ENCODE data around the gene MPDU1.

MPDU1 gene

DNA sequence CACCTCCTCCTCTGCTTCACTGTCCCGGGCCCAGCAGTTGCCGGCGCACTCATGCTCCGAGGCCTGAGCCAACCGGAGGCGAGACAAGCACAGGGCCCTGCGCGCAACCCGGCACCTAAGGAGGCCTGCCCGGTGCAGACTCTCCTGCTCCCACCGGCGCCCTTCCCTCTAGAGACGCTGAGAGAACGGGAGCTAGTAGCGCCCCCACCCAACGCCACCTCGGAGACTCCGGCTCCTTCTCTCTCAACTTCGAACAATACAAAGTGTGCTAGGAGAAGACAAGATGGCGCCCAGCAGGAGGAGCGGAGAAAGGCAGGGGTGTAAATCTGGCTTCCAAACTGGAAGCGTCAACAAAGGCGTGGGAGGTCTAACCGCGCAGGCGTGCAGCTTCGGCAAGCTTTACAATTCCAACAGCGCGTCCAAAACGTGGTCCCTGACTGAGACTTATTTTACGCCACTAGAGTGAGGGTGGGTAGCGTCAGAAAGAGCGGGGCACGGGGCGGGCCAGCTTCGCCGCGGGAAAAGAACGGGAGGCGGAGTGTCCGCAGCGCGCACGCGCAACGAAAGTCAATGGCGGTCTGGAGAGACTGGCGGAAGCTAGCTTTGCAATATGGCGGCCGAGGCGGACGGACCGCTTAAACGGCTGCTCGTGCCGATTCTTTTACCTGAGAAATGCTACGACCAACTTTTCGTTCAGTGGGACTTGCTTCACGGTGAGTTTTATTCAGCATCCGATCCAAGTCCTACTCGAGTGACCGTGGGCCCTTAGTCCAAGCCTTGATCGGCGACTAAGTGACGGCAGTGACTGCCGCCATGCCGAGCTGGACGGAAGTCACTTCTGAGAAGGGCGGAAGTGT lies at the start of gene MPDU1:
Gene MPDU1, plus strand, starts transcription at position 600 of the 857 bp plus-strand sequence. Its CDS starts 11 bp downstream, at position 611.
- DNase-seq (ENCODE audit: low spot score): peak; percentile 96

DNA sequence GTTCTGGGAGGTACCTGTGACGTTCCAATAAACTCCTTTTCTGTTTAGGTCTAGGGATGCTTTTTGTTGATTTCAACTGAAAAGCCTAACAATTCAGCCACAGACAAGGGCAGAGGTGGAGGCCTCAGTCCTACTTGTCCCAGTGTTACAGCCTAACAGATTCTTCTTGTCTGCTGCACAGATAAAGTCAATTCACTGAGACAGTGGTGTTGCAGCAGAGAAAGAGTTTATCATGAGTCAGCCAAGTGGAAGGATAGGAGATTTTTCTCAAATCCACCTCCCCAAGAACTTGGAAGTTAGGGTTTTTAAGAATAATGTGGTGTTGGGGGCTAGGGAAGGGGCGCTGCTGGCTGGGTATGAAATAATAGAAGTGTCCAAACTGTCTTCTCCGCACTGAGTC lies 45.6 kb upstream of the MPDU1 start:
- DNase-seq (ENCODE audit: low spot score): no peak

DNA sequence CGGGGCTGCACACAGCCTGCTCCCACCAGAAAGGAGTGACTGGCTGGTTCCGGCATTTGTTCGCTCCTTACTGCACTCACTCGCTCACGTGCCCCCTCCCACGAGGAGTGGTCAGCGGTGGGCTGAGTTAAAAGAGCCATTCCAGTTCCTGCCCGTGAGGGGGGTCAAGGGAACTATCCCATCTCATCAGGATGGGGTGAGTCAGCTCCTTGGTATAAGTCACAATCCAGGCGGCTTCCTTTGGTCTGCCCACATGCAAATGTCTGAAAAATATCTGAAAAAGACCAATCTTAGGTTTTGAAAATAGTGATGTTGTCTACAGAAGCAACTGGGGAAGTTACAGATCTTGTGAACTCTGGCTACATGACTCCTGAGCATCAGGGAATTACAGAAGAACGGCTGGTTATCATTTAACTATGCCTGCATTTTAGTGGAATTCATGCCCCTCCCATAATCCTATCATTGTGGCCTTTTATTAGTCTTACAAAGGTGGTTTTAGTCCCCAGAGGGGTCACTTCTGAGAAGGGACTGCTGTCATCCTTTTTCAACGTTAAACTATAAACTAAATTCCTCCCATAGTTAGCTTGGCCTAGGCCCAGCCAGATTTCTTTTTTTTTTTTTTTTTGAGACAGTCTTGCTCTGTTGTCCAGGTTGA lies 44.6 kb upstream of the MPDU1 start:
- no peak for DNase-seq (ENCODE audit: low spot score)

DNA sequence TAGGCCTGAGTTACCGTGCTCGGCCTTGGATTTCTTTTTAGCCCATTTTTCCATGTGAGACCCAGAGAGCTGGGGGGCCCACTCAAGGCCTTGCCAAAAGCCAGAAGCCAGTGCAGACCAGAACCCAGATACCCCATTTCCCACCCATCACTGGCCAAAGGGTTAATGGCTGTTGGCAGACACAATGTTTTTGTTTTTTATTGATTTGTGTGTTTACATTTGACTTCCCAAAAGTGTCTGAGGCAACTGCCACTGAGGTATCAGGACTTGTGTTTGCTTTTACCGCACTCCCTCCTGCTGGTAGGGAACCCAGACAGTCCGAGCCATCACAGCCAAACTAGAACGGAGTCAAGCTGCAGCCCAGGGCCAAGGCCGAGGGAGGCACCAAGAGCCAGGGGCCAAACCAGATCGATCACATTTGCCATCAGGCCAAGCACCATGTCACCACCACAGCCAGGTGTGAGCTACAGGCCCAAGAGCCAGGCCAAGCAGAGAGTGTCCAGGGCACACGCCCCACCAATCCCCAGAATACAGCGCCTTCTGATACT lies 42.5 kb upstream of the MPDU1 start:
- DNase-seq (ENCODE audit: low spot score): no peak

DNA sequence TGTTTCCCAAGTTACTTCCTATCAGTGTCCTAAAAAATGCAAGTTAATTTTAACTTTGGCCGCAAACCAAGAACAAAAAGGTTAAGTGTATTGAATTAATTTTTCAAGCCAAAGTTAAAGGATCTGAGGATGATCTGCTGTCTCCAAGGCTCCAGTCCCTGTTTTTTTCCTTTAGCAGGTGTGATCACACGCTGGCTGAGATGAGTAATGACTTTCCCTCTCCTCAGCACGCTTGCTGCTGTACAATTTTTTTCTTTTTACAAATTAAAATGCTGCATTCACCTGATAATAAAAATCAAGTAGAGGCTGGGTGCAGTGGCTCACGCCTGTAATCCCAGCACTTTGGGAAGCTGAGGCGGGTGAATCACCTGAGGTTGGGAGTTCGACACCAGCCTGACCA lies 38.7 kb upstream of the MPDU1 start:
- no peak for DNase-seq (ENCODE audit: low spot score)

DNA sequence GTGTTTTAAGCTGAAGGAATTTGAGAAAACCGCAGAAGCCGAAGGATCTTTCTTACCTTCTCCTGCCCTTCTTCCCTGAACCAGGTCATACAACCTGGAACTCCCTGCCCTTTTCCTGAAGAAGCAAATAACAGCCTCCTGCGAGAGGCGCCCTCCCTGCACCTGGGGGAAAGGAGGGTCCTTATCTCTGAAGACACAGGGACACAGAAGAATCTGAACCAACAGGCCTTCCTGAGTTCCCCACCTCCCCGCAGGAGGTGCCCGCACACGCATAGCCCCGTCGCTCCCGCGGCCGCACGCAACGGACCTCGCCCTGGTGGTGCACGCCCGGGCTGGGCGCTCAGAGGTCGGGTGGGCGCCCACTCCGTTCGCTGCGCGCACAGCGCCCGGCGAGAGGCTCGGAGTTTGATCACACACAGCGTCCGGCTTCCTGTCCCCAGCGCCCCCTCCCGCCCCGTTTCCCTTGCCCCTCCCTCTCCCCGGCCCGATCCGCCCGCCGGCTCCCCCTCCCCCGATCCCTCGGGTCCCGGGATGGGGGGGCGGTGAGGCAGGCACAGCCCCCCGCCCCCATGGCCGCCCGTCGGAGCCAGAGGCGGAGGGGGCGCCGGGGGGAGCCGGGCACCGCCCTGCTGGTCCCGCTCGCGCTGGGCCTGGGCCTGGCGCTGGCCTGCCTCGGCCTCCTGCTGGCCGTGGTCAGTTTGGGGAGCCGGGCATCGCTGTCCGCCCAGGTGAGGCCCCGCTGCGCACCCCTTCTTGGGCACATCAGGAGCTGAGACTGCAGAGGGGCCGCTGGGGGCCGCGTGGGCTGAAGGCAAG lies 34.9 kb upstream of the MPDU1 start, which contains the start of gene TNFSF12:
Gene TNFSF12, plus strand, starts transcription at position 474 of the 816 bp plus-strand sequence. Its CDS starts 96 bp downstream, at position 570.
- peak; percentile 60 for DNase-seq (ENCODE audit: low spot score)

DNA sequence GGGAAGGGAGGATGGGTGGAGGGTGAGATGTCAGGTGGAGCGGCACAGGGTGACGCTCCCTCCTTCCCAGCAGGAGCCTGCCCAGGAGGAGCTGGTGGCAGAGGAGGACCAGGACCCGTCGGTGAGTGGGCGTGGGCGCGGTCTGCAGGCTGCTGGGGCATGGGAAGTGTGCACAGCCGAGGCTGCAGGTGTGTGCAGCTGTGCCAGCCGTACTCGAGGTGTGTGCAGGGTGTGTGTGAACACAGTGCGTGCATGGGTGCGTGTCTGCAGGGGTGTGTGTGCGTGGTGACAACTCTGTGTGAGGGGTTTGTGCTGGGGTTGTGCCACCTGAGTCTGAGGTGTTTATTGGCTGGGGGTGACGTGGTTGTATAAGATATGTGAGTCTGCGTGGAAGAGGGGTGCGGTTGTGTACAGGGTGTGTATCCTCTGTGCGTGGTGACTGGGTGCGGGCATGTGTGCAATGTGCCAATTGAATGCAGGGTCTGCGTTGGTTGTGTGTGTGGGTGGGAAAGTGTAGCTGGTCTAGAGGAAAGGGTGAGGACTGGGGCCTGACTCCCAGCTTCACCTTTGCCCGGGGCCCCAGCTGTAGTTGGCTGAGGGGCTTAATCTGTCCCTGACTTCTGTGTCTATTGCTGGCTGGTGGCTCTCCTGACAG lies 34.1 kb upstream of the MPDU1 start:
- peak; percentile 70 for DNase-seq (ENCODE audit: low spot score)

DNA sequence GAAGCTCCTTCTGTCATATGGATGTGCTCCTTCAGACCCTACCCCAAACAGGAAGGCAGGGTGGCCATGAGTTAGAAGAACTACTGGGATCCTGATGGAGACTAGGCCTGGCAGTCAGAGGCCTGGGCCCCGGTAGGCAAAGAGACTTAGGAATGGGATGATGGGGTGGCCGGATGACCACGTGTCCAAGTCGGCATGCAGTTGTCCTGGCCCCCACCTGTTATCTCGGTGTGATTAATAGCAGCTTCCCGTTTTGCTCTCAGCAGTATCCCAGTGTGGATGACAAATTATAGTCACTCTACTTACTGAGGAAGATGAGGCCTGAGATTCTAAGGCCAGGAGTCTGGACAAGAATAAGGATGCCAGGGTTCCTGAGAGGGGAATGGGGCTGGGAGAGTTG lies 33.3 kb upstream of the MPDU1 start:
- DNase-seq (ENCODE audit: low spot score): no peak

DNA sequence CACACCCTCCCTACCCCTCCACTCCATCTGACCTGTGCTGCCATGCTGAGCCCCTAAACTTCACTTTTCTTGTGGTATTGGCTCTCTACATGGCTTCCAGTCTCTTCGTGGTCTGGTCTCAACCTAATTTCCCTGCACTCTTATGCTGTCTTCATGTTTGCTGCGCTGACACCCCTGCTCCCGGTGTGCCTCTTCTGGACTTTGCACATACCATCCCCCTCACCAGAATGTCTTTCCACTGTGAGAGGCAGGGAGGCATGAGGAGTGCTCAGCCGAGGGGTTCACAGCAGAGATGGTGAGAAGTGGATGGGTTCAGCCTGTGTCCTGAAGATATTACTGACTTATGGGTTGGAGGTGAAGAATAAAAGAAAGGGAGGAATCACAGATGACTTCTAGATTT lies 32.3 kb upstream of the MPDU1 start:
- DNase-seq (ENCODE audit: low spot score): no peak

DNA sequence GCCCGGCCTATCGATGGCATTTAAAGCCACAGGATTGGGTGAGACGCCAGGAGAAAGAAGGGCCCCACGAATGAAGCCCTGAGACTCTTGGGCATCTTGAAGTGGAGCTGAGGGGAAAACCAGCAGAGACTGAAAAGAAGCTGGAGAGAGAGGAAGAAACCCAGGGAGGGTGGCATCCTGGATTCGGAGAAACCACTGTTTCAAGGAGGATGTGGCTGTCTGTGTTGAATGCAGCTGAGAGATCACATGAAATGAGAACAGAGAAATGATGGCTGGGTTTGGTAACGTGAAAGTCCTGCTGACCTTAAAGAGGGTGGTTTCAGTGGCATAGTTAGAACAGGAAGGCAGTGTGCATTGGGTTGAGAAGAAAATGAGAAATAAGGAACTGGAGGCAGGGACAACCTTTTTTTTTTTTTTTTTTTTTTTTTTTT lies 31.0 kb upstream of the MPDU1 start:
- DNase-seq (ENCODE audit: low spot score): peak; percentile 73

DNA sequence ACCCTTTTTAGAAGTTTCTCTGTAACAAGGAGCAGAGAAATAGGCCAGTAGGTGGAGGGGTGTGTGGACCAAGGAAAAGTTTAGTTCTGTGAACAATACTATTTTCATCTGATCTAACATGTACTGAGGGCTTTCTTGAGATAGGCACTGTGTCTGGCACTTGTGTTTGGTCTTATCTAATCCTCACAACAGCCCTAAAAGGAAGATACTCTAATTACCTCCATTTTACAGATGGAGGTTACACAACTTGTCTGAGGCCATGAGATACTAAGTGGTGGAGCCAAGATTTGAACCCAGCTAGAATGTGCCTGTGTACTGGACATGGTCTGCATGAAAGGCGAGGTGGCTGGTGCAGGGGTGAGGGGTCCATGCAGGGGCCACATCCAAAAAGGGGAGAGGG lies 30.3 kb upstream of the MPDU1 start:
- no peak for DNase-seq (ENCODE audit: low spot score)

DNA sequence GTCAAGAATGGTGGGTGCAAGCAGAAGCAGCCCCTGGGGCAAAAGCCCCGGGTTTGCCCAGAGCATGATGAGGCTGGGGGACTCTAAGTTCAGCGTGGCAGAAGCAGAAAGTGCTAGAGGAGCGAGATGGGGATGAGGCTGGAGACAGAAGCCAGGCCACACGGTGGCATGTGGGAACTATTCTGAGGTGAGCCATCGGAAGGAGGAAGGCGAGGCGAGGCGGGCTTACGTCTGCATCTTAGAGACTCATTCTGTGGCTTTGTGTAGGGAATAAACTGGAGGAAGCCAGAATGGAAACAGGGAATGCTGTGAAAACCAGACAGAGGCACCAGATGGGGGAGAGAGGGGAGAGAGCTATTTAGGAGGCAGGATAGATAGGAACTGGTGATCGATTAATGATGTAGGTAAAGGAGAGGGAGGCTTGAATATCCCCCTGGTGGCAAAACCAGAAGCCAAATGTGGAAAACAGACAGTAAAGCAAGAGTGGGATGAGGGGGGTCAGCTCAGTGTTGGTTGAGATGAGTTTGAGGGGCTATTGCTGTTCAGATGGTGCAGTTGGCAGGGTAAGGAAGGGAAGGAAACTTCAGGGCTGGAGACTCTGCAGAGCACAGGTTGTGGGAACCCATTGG lies 28.2 kb upstream of the MPDU1 start:
- DNase-seq (ENCODE audit: low spot score): no peak

DNA sequence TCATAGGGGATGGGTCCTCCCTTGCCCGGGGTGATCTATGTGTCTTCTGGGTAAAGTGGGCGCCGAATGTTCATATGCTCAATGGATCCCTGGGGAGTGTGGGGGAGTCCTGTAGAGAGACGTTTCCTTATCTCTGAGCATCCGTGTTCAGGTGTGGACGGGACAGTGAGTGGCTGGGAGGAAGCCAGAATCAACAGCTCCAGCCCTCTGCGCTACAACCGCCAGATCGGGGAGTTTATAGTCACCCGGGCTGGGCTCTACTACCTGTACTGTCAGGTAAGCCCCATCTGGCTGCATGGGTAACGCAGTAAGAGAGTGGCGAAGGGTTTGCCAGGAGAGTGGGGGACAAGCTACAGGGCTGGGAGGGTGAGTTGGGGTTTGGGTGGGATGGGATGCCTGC lies 27.0 kb upstream of the MPDU1 start:
- DNase-seq (ENCODE audit: low spot score): no peak

DNA sequence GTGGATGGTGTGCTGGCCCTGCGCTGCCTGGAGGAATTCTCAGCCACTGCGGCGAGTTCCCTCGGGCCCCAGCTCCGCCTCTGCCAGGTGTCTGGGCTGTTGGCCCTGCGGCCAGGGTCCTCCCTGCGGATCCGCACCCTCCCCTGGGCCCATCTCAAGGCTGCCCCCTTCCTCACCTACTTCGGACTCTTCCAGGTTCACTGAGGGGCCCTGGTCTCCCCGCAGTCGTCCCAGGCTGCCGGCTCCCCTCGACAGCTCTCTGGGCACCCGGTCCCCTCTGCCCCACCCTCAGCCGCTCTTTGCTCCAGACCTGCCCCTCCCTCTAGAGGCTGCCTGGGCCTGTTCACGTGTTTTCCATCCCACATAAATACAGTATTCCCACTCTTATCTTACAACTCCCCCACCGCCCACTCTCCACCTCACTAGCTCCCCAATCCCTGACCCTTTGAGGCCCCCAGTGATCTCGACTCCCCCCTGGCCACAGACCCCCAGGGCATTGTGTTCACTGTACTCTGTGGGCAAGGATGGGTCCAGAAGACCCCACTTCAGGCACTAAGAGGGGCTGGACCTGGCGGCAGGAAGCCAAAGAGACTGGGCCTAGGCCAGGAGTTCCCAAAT lies 26.4 kb upstream of the MPDU1 start:
- DNase-seq (ENCODE audit: low spot score): no peak

DNA sequence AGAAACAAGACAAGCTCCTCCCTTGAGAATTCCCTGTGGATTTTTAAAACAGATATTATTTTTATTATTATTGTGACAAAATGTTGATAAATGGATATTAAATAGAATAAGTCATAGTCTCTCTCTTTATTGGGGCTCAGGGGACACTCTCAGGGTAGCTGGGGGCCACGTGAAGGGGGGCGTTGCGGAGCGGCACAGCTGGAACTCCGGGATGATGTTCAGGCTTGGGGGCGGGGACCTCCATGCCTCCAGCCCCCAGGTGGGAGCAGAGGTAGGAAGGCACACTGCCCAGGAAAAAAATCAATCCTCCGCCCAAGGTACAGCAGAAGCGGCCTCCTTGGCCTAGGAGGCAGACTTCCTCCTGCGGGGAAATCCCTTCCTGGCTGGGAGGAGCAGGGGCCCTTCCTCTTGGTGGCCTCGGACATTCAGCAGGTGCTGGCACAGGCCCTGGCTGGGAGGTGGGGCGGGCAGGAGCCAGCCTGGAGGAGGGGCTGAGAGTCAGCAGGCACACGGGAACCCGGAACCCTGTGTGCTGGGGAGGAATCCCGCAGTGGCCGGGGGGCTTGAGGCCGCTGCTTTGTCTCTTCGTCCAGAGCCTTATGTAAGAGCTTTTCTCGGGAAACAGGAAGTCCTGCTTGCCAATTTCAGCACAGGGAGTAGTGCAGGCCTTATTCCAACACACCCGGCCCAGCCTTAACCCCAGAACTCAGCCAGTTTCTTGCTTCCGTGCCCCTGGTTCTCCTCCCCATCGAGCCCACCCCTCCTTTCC lies 25.7 kb upstream of the MPDU1 start:
- no peak for DNase-seq (ENCODE audit: low spot score)

DNA sequence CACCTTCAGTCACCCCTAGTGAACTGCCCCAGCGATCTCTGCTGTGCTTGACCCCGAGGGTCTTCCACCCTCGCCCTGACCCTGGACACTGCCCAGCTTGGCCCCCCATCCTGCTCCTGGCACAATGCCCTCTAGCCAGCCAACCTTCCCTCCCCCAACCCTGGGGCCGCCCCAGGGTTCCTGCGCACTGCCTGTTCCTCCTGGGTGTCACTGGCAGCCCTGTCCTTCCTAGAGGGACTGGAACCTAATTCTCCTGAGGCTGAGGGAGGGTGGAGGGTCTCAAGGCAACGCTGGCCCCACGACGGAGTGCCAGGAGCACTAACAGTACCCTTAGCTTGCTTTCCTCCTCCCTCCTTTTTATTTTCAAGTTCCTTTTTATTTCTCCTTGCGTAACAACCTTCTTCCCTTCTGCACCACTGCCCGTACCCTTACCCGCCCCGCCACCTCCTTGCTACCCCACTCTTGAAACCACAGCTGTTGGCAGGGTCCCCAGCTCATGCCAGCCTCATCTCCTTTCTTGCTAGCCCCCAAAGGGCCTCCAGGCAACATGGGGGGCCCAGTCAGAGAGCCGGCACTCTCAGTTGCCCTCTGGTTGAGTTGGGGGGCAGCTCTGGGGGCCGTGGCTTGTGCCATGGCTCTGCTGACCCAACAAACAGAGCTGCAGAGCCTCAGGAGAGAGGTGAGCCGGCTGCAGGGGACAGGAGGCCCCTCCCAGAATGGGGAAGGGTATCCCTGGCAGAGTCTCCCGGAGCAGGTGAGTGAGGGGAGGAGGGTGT lies 24.9 kb upstream of the MPDU1 start, which contains the start of gene TNFSF13:
Gene TNFSF13, plus strand, starts transcription at position 207 of the 776 bp plus-strand sequence. Its CDS starts 290 bp downstream, at position 497.
- DNase-seq (ENCODE audit: low spot score): no peak

DNA sequence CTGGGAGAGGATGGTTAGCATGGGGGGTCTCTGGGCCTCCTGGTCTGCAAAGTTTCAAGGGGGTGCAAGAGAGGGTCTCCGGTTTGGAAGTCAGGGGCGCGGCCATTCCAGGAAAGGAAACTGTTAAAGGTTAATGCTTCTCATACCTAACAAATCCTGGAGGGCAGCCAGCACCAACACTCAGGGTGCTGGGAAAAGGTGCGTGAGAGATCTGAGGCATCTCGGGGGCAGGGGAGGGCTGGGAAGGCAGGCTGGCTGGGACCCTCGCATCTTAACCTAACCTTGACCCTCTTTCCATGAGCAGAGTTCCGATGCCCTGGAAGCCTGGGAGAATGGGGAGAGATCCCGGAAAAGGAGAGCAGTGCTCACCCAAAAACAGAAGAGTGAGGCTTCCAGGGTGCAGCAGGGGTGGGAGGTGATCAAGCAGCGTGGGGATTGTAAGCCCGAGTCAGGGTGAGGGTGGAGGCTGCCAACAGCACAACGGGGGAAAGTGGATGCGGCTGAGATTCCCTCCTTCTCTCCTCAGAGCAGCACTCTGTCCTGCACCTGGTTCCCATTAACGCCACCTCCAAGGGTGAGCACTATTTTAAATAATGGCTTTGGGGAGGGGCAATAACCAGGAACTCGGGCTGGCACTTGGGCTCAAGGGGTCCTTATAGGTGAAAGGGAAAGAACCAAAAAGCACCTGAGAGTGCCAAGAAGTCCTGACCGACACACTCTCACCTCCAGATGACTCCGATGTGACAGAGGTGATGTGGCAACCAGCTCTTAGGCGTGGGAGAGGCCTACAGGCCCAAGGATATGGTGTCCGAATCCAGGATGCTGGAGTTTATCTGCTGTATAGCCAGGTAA lies 24.1 kb upstream of the MPDU1 start:
- no peak for DNase-seq (ENCODE audit: low spot score)

Measured in CD4-positive, alpha-beta T cell treated with Interleukin-2 at 100 ng/mL for 4 hours (primary cell).